K562 treated with DMSO at 1 percent for 4 hours (cell line): ENCODE results near the gene ANKRD53. TPM values are rescaled to one million over a fixed set of nuclear protein-coding genes. Genes with fewer than 3 reads are reported as not detected.

Experiments used
- total RNA-seq: library from RNA; unstranded; fragments of 300-600 nt; gene quantifications from 2 replicates; pipeline ENCODE4 v1.2.3, GENCODE V29; 2022; ENCODE audit not compliant: insufficient read depth

ANKRD53 gene, protein sequence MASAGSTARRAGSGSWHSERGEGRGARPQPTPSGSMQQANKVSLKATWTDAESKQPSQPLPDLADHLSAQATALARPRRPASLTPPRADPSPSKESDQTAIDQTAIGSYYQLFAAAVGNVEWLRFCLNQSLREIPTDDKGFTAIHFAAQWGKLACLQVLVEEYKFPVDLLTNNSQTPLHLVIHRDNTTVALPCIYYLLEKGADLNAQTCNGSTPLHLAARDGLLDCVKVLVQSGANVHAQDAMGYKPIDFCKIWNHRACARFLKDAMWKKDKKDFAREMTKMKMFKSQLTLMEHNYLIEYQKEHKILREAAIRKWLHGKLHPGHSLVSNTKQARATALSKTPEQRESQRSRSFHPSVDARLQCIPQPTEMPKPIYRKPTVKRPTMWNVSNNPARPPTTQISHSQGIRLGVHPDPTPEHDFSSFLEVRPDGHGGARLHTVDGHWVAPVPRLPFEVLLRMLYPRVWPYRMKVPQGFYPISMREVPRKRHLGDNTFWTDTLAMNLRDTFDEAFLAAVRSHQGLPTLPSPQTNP
- not detected in 2 replicates for total RNA-seq

DNA sequence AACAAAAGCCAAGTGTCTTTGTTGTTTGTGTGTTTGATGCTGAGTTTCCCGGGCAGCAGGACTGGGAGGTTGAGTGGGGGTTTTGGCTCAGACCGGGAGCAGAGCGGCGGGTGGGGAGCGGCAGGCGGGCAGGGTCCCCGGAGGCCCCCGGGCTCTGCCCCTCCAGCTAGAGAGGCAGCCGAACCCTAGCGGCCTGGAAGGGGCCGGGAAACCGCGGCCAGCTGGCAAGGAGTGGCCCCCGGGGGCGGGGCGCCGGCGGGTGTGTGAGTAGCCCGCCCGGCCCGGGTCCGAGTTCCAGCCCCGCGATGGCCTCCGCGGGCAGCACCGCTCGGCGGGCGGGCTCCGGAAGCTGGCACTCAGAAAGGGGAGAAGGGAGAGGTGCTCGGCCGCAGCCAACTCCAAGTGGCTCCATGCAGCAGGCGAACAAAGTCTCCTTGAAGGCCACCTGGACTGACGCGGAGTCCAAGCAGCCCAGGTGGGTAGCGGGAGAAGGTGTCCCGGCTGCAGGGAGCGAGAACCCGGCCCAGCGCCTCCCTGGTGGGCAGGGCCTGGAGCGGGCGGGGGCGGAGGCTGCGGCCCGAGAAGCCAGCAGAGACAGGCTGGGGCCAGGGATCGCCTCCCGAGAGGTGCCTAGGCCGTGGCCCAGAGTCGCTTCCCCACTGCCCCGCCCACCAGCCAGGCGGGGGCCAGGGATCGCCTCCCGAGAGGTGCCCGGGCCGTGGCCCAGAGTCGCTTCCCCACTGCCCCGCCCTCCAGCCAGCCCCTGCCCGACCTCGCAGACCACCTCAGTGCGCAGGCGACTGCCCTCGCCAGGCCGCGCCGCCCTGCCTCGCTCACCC, at the start of gene ANKRD53:
Gene ANKRD53, plus strand, starts transcription at position 290 of the 839 bp plus-strand sequence. Its CDS starts 16 bp downstream, at position 306.

DNA sequence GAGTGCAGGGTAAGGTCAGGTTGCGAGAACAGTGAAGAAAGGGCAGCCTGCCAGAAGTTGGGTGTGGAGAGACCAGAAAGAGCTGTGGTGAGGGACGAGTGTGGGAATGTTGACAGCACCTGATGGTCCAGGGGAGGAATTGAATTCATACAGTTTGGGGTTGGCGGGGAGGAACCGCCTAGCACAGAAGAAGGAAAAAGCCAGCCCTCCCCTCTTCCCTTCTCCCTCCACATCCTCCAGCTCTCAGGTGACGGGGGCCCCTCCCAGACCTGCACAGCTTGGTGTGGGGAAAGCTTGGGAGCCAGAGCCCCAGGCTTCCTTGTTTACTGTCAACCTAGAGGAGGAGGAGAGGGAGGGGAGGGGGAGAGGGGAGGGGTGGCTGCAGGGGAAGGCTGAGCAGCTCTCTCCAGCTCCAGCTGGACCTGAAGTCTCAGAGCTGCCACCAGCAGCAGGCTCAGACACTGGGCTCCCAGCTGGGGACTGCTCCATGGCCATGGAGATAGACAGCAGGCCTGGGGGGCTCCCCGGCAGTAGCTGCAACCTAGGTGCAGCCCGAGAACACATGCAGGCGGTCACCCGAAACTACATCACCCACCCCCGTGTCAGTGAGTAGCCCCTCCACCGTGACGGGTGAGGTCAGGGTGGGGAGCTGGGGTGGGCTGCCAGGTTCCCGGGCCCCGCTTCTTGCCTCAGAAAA, 42.8 kb upstream of the ANKRD53 start, which contains the start of gene ATP6V1B1:
Gene ATP6V1B1, plus strand, starts transcription at position 433 of the 697 bp plus-strand sequence. Its CDS starts 55 bp downstream, at position 488.

DNA sequence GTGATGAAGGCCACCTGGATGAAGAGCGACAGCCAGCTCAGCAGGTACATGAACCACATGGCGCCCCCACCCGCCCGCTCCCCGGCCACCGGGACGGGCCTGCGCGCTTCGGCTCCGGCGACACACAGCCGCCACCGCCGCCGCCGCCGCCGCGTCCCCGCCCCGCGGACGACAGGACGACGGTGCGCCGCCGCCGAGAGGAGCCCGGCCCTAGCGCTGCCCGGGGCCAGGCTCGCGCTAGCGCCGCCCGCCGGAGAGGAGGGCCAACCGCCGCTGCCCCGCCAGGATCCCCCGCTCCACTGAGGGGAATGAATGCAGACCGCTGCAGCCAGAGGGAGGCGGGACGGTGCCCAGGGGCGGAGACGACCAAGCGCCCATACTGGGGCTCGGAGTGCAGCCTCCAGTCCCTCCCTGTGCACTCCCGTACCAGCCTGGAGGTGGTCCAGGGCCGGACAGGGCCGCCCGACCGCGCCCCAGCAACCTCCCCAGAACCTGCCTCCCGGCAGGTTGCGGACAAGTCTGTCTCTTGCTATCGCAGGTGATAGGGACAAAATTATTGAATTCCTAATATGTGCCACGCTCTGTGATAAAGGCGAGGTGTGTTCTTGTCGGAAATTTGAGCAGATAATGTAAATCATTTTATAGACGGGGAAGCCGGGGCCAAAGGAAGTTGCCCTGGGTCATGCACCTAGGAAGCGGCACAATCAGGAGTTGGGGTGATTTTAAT, 16.4 kb downstream of the ANKRD53 start, which contains the start of gene TEX261:
Gene TEX261, minus strand, starts transcription at position 175 of the 727 bp plus-strand sequence. Its CDS starts 116 bp downstream, at position 59.

Other genes with a start within 250 kb of the ANKRD53 start
- 19.9 and 20.5 TPM in 2 replicates for gene ADD2, start 210.4 kb upstream of the ANKRD53 start, total RNA-seq
- gene FIGLA, start 188.0 kb upstream of the ANKRD53 start, total RNA-seq, result not detected in 2 replicates
- not detected in 2 replicates for gene CLEC4F, start 158.0 kb upstream of the ANKRD53 start, total RNA-seq
- gene CD207, start 142.8 kb upstream of the ANKRD53 start, total RNA-seq, result not detected in 2 replicates
- not detected in 2 replicates for gene VAX2, start 78.1 kb upstream of the ANKRD53 start, total RNA-seq
- gene ATP6V1B1, start 42.7 kb upstream of the ANKRD53 start, total RNA-seq, result not detected in 2 replicates
- gene TEX261, start 16.2 kb downstream of the ANKRD53 start, total RNA-seq, result 52.8 and 61.7 TPM in 2 replicates
- gene NAGK, start 90.0 kb downstream of the ANKRD53 start, total RNA-seq, result 35.1 and 58.0 TPM in 2 replicates
- 15.1 and 16.5 TPM in 2 replicates for gene MCEE, start 151.6 kb downstream of the ANKRD53 start, total RNA-seq
- 16.9 and 20.2 TPM in 2 replicates for gene MPHOSPH10, start 152.0 kb downstream of the ANKRD53 start, total RNA-seq
- gene PAIP2B, start 248.5 kb downstream of the ANKRD53 start, total RNA-seq, result 0.42 and 0.51 TPM in 2 replicates